GM21786 (cell line): ENCODE results near the gene AOPEP.

Experiments
- ATAC-seq: cut with Tn5 transposase; IDR thresholded peaks from one replicate; pipeline ENCODE4 v1.9.1; 2021; ENCODE audit not compliant: unreplicated experiment

Gene AOPEP

DNA sequence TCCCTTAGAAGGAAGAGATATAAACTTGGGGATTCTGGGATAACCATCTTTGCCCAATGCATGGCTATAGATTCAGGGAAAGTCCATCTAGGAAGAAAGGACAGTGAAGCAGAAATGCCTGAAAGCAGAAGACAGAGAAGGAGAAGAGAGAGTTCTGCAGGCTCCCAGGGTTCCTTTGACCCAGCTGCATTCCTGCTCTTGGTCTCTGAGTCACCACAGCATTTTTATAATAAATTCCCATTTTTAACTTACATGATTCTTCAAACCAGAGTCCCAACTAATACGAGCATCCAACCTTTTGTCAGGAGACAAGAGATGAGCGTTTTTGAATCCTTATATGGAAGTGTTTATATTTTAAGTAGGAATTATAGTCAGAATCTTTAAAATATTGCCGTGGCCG lies 12.0 kb upstream of the AOPEP start:
- no peak for ATAC-seq

DNA sequence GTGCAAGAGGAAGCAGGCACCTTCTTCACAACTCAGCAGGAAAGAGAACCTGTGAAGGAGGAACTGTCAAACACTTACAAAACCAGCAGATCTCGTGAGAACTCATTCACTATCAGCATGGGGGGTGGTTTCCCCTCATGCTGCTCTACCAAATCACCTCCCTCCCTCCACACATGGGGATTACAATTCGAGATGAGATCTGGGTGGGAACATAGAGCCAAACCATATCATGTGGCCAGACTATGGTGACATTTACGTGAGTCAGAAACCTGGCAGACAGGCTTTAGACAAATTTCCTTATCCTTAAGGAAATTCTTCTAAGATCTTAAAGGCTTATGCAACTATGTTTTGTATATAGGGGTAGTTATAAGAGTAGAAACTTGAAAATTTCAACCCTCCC lies 8.7 kb upstream of the AOPEP start:
- ATAC-seq = no peak

DNA sequence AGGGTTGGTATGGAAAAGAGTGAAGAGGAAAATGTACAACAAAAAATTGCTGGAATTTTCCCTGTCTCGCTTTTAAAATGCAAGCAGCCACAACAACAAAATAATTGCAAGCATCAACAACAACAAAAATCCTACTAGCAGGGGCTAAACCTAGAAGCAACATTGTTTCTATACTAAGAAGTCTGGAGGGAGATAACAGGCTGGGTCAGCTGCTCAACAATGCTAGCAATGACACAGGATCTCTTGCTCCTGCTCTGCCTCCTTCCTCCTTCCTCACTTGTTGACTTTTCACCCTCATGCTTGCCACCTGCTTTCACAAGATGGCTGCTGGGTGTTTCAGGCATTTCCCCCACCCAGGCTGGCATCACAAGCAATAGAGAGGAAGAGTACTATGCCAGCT lies 7.6 kb upstream of the AOPEP start:
- ATAC-seq = no peak

DNA sequence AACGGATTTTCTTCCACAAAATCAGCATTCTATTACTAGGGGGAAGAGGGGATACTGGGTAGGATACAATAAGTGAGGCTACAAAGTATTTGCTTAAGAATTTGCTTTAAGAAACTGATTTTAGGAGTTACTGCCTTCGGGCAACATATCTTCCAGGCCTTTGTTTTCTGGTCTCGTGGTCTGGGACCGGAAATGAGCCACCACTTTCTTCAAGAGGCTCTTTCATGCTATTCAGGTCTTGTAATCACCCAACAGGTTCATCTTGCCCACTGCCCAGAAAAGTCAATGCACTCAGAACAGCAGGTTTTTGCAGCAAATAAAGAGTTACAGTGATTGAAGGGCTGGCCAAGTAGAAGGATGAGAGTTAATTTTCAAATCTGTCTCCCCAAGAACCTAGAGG lies 6.6 kb upstream of the AOPEP start:
- ATAC-seq = no peak

DNA sequence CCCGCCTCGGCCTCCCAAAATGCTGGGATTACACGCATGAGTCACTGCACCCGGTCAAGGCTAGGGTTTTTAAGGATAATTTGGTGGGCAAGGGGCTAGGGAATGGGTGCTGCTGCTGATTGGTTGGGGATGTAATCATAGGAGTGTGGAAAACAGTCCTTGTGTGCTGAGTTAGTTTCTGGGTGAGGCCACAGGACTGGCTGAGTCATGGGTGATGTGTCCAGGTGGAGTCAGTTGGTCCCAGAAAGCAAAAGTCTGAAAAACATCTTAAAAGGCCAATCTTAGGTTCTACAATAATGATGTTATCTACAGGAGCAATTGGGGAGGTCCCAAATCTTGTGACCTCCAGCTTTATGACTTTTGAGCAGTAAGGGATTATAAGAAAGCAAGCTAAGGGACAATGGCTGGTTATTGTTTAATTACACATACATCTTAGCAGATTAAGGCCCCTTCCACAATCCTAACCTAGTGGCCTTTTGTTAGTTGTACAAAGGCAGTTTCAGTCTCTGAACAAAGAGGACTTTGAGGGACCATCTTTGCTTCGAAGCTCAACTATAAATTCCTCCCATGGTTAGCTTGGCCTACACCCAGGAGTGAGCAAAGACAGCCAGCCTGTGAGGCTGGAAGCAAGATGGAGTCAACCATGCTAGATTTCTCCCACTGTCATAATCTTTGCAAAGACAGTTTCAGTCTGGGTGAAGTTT lies 5.5 kb upstream of the AOPEP start:
- ATAC-seq = no peak

DNA sequence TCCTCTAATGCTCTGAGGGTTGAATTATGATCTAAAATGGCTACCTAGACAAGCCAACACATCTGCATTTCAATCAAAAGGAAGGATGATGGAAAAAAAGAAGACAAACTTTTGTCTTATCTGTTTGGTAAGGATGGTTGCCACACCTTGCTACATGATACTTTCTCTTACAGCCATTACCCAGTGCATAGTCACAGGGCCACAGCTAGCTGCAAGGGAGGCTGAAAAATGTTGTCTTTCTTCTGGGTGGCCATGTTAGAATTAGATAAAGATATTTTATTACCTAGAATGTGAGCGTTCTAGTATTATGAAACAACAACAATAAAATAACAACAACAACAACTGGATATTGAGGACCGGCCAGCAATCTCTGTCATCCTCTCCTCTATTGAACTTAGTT lies 4.7 kb upstream of the AOPEP start:
- ATAC-seq = no peak

DNA sequence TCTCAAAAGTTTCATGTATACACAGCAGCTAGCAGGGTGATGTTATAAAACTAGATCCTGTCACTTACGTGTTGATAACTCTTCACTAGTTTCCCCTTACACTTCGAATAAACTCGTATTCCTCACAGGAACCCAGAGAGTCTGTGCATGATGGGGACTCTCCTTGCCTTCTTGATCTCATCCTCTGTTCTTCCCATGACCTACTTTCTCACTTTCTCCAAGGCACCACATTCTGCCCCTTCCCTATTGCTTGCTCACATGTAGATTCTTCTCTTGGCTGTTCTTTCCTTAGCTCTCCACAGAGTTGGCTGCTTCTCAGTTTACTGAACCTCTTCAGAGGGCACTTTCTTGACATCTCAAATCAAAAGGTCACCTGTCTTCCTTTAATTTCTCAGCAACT lies 1.2 kb upstream of the AOPEP start:
- no peak for ATAC-seq

DNA sequence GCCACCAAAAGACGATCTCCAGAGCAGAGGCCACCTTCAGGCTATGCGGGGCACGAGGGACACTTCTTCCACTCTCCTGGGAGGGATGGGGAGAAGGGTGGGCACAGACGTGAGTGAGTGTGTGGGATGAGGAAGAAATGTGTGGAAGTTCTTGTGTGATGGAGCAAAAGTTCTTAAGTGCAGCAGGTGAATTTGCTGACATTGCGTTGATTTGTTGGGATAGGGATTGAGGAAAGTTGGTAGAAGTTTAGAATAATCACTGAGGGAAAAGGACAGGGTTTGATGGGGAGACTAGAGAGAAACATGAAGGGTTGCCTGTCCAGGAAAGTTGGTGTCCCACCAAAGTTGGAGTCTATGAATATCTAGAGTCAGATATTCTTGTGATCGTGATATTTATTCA lies 2.2 kb downstream of the AOPEP start:
- ATAC-seq = no peak

DNA sequence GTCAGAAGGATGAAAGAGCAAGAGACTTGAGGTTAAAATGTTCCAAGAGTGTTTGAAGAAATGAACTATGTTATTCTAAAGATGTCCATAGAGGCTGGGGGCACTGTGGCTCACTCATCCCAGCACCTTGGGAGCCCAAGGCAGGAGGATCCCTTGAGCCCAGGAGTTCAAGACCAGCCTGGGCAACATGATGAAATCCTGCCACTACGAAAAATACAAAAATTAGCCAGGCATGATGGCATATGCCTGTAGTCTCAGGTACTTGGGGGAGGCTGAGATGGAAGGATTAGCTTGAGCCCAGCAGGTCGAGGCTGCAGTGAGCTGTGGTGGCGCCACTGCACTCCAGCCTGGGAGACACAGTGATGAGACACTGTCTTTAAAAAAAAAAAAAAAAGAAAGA lies 2.7 kb downstream of the AOPEP start:
- ATAC-seq = no peak

DNA sequence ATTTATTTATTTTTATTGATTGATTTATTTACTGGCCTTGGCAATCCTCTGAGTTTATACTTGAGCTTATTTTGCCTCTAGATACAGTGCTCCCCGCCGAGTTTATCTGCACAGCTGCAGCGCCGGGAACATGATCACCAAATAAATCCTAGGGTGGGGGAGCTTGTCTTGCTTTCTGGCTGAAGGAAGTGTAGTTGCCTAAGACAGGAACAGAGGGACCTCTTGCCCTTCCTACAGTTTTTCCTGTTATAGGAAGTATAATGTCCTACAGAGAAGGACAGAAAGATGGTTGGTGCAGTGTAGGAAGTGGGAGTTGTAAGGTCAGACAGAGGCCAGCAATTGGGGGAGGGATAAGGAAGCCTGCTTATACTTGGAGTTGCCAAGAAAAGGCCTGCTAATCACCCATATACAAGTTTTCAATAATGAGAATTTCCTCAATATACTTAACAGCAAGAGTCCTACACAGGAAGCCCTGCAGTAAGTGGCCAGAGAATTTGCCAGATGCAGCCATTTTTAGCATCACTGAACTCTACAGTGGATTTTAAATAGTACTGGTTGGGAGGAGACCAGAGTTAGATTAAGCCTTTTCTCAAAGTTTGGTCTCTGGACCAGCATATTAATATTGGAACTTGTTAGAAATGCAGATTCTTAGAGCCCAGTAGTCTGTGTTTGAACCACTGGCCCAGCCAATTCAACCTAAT lies 7.7 kb downstream of the AOPEP start:
- ATAC-seq = no peak

DNA sequence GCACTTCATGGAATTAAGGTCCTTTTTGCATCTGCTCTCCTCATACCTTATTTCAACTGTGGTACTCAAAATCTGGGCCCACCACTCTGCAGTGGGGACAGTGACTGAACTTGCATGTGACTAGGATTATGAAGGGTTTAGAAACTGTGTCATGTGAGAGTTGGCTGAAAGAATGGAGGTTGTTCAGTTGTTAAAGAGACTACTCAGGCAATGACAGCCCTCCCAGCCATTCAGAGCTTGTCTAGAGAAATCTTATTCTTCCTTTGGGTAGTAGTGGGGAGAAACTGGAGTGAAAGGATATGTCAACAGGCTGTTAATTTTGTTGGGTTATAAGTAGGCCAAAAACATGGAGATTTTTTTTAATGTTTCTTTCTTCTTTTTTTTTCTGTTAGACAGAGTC lies 10.3 kb downstream of the AOPEP start:
- ATAC-seq = no peak

DNA sequence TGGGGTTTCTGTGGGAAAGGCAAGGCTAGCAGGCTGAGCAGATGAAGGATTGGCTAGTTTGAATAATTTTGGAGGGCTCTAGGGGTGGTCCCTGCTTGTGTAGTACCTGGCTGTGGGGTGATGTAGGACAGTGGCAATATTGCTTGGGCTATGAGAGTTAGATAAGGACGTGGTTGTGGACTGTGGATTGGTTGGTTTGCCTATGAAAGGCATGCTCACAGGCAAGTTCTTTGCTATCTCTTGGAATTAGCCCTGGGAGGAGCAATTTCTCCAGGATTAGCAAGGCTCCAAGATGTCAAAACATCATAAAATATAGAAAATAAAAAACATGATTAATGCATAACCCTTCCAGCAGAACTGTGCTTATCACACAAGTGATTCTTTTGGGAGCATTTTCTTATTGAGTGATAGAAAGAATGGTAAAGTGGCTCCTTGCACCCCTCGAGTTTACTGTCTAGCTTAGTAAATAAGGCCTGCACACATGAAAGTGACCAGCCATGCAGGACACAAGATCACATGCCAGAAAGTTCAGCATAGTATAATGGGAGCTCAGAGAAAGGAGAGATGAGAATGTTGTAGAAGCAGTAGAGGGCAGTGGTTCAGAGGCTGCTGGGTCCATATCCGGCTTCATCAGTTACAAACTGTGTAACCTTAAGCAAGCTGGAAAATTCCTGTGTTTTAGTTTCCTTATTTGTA lies 13.8 kb downstream of the AOPEP start:
- no peak for ATAC-seq

DNA sequence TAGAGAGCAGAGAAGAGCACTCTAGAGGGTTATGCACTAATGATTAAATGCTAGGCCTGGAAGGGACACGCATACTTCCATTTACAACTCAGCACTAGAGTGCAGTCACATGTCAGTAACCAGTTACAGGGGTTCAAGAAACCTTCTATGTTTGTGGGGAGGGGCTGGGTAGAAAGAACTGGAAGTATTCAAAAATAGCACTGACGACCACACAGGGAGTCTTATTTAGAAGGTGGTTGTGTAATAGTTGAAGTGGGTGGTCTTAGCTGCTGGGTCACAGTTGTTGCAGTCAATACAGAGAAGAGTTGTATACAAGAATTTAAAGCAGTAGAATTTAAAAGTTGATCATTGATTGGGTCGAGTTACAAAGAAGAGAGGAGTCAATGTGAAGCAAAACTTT lies 15.4 kb downstream of the AOPEP start:
- no peak for ATAC-seq

DNA sequence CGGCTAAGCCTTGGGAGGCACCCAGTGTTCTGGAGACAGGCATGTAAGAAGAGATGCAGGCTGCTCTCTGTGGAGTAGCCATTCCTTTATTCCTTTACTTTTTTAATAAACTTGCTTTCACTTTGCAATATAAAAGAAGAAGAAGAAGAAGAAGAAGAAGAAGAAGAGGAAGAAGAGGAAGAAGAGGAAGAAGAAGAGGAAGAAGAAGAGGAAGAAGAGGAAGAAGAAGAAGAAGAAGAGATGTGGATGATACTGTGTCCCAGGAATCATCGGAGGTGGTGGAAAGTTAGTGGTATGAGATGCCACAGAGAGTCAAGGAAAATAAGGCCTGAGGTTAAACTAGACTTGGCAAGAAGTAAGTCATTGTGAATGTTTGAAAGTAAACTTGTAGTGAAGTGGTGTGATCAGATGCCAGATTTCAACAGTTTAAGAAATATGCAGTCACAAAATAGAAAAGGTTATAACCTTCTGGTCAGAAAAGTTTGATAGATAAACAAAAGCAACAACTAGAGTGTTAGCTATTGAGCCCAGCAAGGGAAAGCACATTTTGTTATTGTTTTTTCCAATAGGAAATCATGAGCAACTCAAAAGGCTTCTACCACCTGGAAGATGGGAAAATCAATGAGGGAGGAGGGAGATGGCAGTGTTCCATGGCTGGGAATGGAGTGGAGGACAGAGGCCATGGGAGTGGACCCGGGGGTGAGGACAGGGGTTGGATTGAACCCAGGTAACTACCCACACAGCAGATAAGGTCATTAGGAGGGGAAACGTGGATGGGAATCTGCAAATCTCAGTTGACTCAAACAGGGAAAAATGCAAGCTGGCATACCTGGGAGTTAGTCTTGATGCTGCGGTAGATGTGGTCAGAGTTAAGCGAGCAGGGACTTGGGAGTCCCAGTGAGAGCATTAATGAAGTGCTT lies 16.8 kb downstream of the AOPEP start:
- ATAC-seq = no peak

DNA sequence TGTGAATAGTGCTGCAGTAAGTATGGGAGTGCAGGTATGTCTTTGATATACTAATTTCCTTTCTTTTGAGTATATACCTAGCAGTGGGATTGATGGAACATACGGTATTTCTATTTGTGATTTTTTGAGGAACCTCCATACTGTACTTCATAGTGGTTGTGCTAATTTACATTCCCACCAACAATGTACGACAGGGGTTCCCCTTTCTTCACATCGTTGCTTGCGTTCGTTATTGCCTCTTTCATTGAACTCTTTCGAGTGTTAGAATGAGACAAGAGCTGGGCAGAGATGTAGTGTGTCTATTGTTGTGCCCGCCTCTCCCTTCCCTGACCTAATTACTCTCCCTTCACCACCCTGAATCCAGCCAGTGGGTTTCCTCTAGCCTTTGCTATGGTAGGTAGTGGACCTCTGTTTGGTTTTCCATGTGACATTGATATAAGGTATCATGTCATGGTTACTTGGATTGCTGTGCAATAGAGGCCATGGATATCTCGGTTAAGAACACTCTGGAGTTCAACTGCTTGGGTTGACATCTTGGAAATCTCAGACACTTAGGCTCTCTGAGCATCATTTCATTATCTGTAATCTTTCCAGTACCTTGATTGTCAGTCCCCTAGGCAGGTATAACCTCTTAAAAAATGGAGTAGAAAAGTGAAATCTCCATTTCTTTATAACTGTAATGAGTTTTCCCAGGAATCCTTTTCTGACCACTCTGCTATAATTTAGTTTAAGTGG lies 19.5 kb downstream of the AOPEP start:
- ATAC-seq = no peak

DNA sequence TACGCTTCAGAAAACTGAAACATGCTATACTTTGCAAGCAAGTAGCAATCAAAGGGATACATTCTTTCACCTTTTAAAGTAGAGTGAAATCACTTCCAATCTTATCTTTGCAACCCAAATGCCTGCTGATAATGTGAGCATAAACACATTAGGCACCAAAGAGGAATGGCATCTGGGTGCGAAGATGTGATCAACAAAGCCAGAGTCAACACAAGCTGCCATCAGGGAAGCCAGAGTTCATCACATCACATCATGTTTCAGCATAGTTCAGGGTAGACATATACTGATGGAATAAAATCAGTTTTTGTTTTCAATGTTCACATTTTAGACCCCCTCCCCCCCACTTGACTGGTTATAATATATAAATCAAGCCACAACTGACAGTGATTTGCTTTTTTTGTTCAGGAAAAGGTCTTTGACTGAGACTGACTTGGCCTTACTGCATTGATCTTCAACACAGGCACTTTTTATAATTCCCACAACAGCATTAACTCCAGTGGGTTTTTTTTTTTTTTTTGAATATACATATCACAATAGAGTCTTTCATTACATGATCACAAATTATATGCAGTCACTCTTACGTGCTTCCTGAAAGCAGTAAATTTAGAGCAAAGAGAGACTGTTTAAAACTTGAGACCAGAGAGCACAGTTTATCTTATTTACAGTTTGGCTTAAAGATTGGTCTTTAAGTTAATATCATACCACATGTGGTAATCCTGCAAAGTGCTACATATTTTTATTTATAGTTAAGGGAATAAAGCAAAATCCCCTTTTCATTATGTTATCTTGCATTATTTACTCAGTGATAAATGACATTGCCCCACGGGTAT lies 20.3 kb downstream of the AOPEP start:
- ATAC-seq = no peak

DNA sequence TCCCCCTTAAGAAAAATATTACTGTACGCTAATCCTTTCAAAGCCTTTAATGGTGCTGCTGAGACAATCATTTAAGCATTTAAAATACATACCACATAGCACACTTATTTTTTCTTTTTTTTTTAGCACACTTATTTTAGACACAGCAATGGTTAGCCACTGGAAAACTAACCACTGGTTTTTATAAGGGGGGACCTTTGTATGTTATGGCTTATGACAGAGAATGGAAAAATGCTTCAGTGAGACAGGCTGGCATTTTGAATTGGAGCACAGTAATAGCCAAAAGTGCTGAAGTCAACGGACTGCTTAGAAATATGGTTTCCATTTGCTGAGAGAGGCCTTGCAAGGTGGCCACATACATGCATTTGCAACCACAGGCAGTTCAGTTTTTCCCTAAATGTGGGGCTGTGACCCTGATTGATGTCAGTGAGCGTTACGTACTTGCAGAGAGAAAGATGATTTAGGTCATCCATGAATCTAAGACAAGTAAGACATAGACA lies 28.5 kb downstream of the AOPEP start:
- ATAC-seq = no peak

DNA sequence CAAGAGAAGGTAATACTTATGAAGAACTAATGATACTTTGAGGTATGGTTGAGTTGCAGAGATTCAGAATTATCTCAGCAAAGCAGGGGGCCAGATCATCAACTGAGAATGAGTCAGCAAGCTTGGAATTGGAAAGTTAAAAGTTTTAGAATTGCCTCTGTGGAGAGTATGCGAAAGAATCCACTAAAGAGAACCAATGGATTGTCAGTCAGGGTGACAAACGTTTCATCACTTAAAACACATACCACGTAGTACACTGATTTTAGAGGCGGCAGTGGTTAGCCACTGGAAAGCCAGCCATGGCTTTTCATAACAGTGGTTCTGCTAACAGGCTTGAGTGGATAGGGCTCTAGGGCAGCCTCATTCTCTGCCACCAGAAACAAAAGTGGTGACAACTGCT lies 30.7 kb downstream of the AOPEP start:
- ATAC-seq = no peak

DNA sequence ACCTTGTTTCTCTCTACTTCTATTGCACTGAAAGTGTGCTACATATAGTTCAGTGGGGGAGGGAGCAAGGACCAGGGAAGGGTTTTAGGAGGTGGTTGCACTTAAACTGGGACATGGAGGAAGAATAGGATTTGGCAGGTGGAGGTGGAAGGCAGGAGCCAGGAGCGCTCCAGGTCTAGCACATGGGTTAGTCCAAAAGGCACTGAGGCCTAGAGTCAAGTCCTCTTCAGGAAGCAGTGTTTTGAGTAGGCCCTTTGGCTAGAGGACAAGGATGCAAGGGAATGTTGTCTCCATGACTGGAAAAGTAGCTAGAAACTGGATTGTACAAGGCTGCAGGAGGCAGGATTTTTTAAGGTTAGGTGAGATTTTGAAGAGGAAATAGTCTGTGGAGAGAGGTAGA lies 31.5 kb downstream of the AOPEP start:
- no peak for ATAC-seq

DNA sequence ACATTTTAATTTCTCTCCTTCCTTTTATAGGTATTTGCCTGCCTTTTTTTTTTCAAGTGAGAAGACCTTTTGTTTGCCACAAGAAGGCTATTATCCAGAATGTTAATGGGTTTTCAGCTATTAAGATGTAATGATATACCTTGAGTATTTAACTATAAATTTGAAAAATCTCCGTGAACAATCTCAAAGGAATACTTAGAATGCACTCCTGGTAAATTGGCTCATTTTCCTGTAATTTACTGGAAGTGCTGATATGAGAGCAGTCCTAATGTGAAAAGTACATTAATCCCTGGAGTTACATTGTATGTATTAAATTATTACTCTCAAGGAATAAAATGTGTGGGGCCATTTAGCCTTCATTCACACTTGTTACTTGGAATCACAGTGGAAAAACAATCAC lies 32.4 kb downstream of the AOPEP start:
- ATAC-seq = no peak
